GM12875 (cell line): ENCODE results near the gene TRIO.

ENCODE experiments used
- H3K4me3 ChIP-seq: one replicate; pipeline ENCODE4 v1.5.1; 2011; ENCODE audit warnings: low read depth, low read length, control low read depth
- CTCF ChIP-seq: IDR thresholded peaks from 2 replicates; pipeline ENCODE4 v1.5.1; 2011; ENCODE audit warnings: low read depth, mild to moderate bottlenecking, control low read depth, inconsistent platforms, low read length, moderate library complexity, borderline replicate concordance; ENCODE audit not compliant: insufficient read depth

TRIO gene

GRCh38 chr5:14213253-14213652 is 70.1 kb downstream of the TRIO start:
- no peak overlapping the region for H3K4me3 ChIP-seq
- TF ChIP-seq CTCF, result no peak

DNA sequence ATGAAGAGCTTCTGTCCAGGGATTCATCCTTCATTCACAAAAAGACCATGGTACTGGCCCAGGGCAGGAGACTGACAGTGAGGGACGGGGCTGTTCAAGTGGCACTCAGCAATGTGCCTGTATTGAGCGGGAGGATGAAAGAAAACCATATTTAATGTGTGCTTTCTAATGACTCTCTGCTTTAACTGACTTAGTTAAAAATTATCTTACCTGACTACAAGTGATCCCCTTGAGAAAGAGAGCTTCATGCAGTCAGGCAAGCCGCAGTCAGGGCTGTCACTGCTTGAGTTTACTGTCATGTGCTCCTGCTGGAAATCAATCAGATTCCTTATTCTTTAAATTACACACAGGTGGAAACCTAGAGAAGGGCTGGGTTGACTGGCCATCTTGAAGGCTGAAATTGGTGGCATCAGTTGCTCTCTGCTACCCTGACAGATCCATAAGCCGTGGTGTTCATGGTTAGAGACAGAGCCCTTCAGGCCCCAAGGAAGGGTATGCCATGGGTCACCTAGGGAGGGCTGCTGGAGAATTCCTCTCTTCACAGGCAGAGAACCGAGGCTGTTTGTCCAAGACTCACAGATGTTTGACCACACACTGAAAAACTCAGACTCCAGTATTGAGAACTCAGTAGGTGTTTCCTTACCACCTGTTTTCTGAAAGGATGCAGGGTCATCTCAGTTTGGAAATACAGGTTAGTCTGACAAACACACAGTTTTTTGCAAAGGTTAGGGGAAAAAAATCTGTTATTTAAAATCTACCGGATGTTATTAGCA is 70.9 kb downstream of the TRIO start:
- no peak overlapping the region for H3K4me3 ChIP-seq
- TF ChIP-seq CTCF, result no peak

DNA sequence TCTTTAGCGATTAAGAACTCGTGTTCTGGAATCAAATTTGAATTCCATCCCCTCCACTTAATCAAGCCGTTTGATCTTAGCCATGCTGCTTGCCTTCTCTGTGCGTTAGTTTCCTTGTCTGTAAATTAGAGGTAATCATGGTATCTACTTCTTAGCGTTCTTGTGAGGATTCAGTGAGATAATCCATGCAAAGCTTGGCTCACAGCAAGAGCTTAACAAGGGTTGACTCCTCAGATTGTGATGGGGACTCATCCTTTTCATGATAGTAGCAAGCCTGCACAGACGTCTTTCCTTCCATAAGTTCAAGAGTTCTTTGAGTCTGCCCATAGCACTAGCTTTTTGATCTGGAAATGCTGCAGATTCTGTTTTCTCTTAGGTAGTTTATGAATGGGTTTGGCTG is 72.8 kb downstream of the TRIO start:
- TF ChIP-seq CTCF, result no peak
- no peak overlapping the region for H3K4me3 ChIP-seq

DNA sequence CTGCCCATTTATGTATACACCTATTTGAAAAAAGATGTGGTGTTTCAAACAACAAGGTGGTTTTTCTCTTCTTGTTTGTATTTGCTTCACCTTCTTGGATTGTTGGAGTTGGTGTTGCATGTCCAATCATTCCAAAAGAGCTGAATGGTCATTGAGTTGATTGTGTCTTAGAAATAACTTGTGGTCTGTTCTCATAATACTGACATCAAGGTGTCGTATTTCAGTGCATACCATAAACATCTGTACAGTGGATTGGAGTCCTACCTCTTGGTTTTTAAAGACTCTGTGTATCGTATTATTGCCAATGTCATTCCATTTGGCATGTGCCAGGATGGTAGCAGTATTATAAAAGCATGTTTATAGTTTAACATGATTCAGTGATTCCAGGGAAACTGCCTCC is 73.2 kb downstream of the TRIO start:
- TF ChIP-seq CTCF, result no peak
- no peak overlapping the region for H3K4me3 ChIP-seq

DNA sequence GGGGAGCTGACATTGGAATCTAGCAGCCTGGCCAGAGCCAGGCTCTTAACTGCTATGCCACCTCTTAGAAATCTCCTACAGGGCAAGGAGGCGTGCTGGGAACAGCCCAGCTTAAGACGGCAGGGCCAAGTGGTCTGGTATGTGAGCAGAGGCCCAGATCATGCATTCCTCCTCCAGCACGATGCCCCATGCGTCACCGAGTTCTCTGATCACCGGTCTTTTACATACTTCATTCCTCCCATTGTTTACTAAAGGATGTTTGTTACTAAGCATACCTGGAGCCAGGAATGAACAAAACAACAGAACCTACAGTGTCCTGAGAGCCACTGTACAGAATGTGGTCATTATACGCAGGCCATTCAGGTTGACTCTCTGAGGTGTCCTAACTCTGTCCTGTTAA is 73.8 kb downstream of the TRIO start:
- TF ChIP-seq CTCF, result no peak
- no peak overlapping the region for H3K4me3 ChIP-seq

- no peak for TF ChIP-seq CTCF
These were observed 74.4 kb downstream of the TRIO start for GRCh38 chr5:14217587-14217986.

DNA sequence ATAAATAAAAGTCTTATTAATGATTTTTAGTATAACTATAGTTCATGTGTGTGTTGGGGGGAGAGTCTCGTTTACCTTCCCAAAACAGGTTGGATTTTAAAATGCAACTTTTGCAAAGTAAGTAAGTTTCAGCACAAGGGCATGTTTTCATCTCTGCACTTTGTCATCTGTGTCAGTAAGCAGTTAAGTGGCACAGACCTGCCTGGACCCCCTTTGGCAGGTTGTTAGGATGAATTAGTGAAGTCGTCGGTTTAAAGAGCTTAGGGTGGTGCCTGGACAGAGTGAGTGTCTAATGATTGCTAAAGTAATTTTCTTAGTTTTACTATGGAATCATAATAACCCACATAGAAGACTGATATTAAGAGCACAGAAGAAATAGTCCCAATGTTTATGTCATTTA is 74.9 kb downstream of the TRIO start:
- no peak for TF ChIP-seq CTCF
- no peak overlapping the region for H3K4me3 ChIP-seq

More at GRCh38 chr5:14217587-14217986, 74.4 kb downstream of the TRIO start:
- H3K4me3 ChIP-seq, result no peak overlapping the region
